ENCODE results near the gene CMIP. TPM values are rescaled to one million over a fixed set of nuclear protein-coding genes. Genes with fewer than 3 reads are reported as not detected.

The CMIP gene
- total RNA-seq, 1 experiment from 2014 or later = 48.2 TPM

GRCh38 chr16:81536648-81537047 lies 92.0 kb downstream of the CMIP start:
- Histone ChIP-seq H2BK120ac (ENCODE audit: low read depth, low read length, poor library complexity, severe bottlenecking) (no peak overlapping the region), H3K18ac (ENCODE audit: insufficient read length, low read depth, low read length) (no peak overlapping the region), H3K14ac (ENCODE audit: insufficient read depth, low read length) (no peak overlapping the region; the same call in 1 of the 2 replicates), H3T11ph (ENCODE audit: low read length) (no peak overlapping the region), H2BK15ac (ENCODE audit: low read depth, low read length) (no peak overlapping the region), H4K8ac (replicated peaks; ENCODE audit: insufficient read length, low read depth, low read length) (no peak overlapping the region), H2AFZ (ENCODE audit: low read length) (no peak overlapping the region), H3K27ac (ENCODE audit: insufficient read length, low read depth, low read length) (no peak overlapping the region), H3K9ac (ENCODE audit: extremely low read depth, insufficient read length, low read length) (no peak overlapping the region), H2BK20ac (ENCODE audit: low read depth, low read length, poor library complexity, severe bottlenecking) (no peak overlapping the region), H3K27me3 (ENCODE audit: insufficient read depth, low read length) (no peaks in the 10 kb centered on the region), H3K4ac (ENCODE audit: low read depth, low read length) (no peak overlapping the region), H4K5ac (ENCODE audit: insufficient read length, low read depth, low read length) (no peak overlapping the region), H4K91ac (ENCODE audit: insufficient read length, low read depth, low read length) (no peak overlapping the region), H3K23ac (ENCODE audit: insufficient read length, low read depth, low read length) (no peak overlapping the region), H3K4me1 (ENCODE audit: insufficient read depth, low read length) (peaks cover 3% of the 10 kb centered on the region; the same call in 1 of the 2 replicates), H2BK12ac (ENCODE audit: insufficient read length, low read depth, low read length) (no peak overlapping the region), H4K20me1 (ENCODE audit: control insufficient read depth, insufficient read depth, insufficient read length) (no peaks in the 10 kb centered on the region), H3K9me3 (ENCODE audit: control insufficient read depth, low read depth, low read length) (no peaks in the 10 kb centered on the region), H2AK5ac (ENCODE audit: insufficient read length, low read length) (no peak overlapping the region), H3K56ac (ENCODE audit: insufficient read length, low read depth, low read length) (no peak overlapping the region), H2BK5ac (ENCODE audit: insufficient read length, low read length) (no peak overlapping the region), H3K4me2 (ENCODE audit: insufficient read depth, insufficient read length, low read length) (no peak overlapping the region), H3K79me1 (ENCODE audit: insufficient read depth, low read depth, low read length, poor library complexity, severe bottlenecking) (peaks cover 5% of the 10 kb centered on the region), H3K23me2 (ENCODE audit: insufficient read length, low read depth, low read length, poor library complexity, severe bottlenecking) (no peaks in the 10 kb centered on the region), H3K79me2 (ENCODE audit: insufficient read depth, low read length) (peaks cover 2% of the 10 kb centered on the region; the same call in 1 of the 2 replicates)
- Mint-ChIP-seq H3K27ac (no peak overlapping the region), H3K4me3 (no peak overlapping the region), H3K9me3 (no peaks in the 10 kb centered on the region), H3K27me3 (ENCODE audit: low read depth) (no peaks in the 10 kb centered on the region), H3K4me1 (peaks cover 34 to 36% of the 10 kb centered on the region in 2 experiments), H3K36me3 (ENCODE audit: insufficient read depth in 1 of 3, low read depth in 3 of 3) (peaks cover 0 to 3% (median 2%) of the 10 kb centered on the region in 3 experiments; a peak in 3 of 7 replicates)
- TF ChIP-seq CTCF (conservative IDR thresholded peaks at IDR 0.05) = no peak
- no CpG with 5 or more reads among the region's 11 CpGs for WGBS (ENCODE audit: extremely low coverage, insufficient read length, low lambda C conversion rate)
- DNase-seq = no peak

All from H9 (cell line).